ENCODE results near the gene SF3B1.

The SF3B1 gene

GRCh38 chr2:197369228-197369932, 65.4 kb downstream of the SF3B1 start:
- no peak overlapping the region for H3K27ac ChIP-seq (ENCODE audit: extremely low read depth, low read depth, low read length)
- H3K36me3 ChIP-seq (ENCODE audit: control insufficient read depth in 2 of 2, insufficient read depth in 1 of 2, low read length in 2 of 2): no peaks in the 10 kb centered on the region
- CTCF ChIA-PET: interaction anchor here (0.6 kb wide), 1 partner anchor 32 kb away, joined by 3 read pairs; no protein-coding TSS in a partner anchor
- H3K4me1 ChIP-seq (ENCODE audit: control insufficient read depth, insufficient read depth, low read length): no peaks in the 10 kb centered on the region
- no peak overlapping the region for H3K4me3 ChIP-seq (ENCODE audit: low read depth, low read length)
- H3K9me3 ChIP-seq (ENCODE audit: control insufficient read depth, insufficient read depth, low read depth, low read length): no peaks in the 10 kb centered on the region
- TF ChIP-seq ZNF548 (tag by site-specific recombination; IDR thresholded peaks at IDR 0.05) (no peak), ZIC2 (tag by site-specific recombination; IDR thresholded peaks at IDR 0.05) (no peak), ZBTB1 (tag by site-specific recombination; IDR thresholded peaks at IDR 0.05) (no peak), ZNF664 (tag by site-specific recombination; IDR thresholded peaks at IDR 0.05) (no peak), ZNF391 (tag by site-specific recombination; IDR thresholded peaks at IDR 0.05; ENCODE audit: borderline replicate concordance, low read depth) (no peak), ZNF560 (tag by site-specific recombination; IDR thresholded peaks at IDR 0.05; ENCODE audit: borderline replicate concordance) (no peak)
- POLR2A ChIA-PET: no interaction called here

- no peak overlapping the region for H3K4me3 ChIP-seq (ENCODE audit: low read depth, low read length)
- no peaks in the 10 kb centered on the region for H3K9me3 ChIP-seq (ENCODE audit: control insufficient read depth, insufficient read depth, low read depth, low read length)
- CTCF ChIA-PET: interaction anchor here (0.5 to 0.6 kb wide), 2 partner anchors 10 to 33 kb away, joined by 3 read pairs; no protein-coding TSS in a partner anchor
- H3K36me3 ChIP-seq (ENCODE audit: control insufficient read depth in 2 of 2, insufficient read depth in 1 of 2, low read length in 2 of 2): no peaks in the 10 kb centered on the region
- H3K27ac ChIP-seq (ENCODE audit: extremely low read depth, low read depth, low read length): no peak overlapping the region
- H3K4me1 ChIP-seq (ENCODE audit: control insufficient read depth, insufficient read depth, low read length): no peaks in the 10 kb centered on the region
- POLR2A ChIA-PET: no interaction called here
- TF ChIP-seq ZNF624 (tag by site-specific recombination; IDR thresholded peaks at IDR 0.05) (no peak), ZNF16 (tag by site-specific recombination; IDR thresholded peaks at IDR 0.05; ENCODE audit: low read depth) (no peak), ZNF791 (tag by site-specific recombination; IDR thresholded peaks at IDR 0.05) (no peak), ZBTB20 (tag by site-specific recombination; IDR thresholded peaks at IDR 0.05) (no peak), ZNF184 (tag by site-specific recombination; IDR thresholded peaks at IDR 0.05) (no peak), SP7 (tag by site-specific recombination; IDR thresholded peaks at IDR 0.05) (no peak), ZNF391 (tag by site-specific recombination; IDR thresholded peaks at IDR 0.05; ENCODE audit: borderline replicate concordance, low read depth) (no peak), ZNF37A (tag by site-specific recombination; IDR thresholded peaks at IDR 0.05) (no peak), ZNF266 (tag by site-specific recombination; IDR thresholded peaks at IDR 0.05; ENCODE audit: low read depth) (no peak), ZSCAN5A (tag by site-specific recombination; IDR thresholded peaks at IDR 0.05) (no peak), ZNF518A (tag by site-specific recombination; conservative IDR thresholded peaks at IDR 0.05; ENCODE audit: low read depth) (no peak), ZNF585B (tag by site-specific recombination; IDR thresholded peaks at IDR 0.05) (no peak), ZNF623 (tag by site-specific recombination; IDR thresholded peaks at IDR 0.05) (no peak), ZNF24 (tag by site-specific recombination; IDR thresholded peaks at IDR 0.05) (no peak), ATF2 (tag by site-specific recombination; IDR thresholded peaks at IDR 0.05; ENCODE audit: low read depth) (no peak)
Observed at GRCh38 chr2:197368412-197368811, 66.4 kb downstream of the SF3B1 start.
